ENCODE measurements around the gene SRR.
"Not testable (repeated sequence)": the region's sequence is repeated elsewhere in the genome, so short reads cannot be mapped to it uniquely, and the experiment has no call there.

SRR gene

GRCh38 chr17:2289878-2290478, 13.8 kb upstream of the SRR start:
- DNase-seq (ENCODE audit: extremely low read depth in 1 of 2, low read depth in 1 of 2), result no peak

GRCh38 chr17:2292100-2292499, 11.7 kb upstream of the SRR start:
- no peak for DNase-seq (ENCODE audit: extremely low read depth in 1 of 2, low read depth in 1 of 2)

GRCh38 chr17:2295575-2295974, 8.2 kb upstream of the SRR start:
- no peak for DNase-seq (ENCODE audit: extremely low read depth in 1 of 2, low read depth in 1 of 2)

- DNase-seq (ENCODE audit: extremely low read depth in 1 of 2, low read depth in 1 of 2), result no peak
Measured at GRCh38 chr17:2297023-2297422, 6.7 kb upstream of the SRR start.

- DNase-seq (ENCODE audit: extremely low read depth in 1 of 2, low read depth in 1 of 2), result no peak
Measured at GRCh38 chr17:2299136-2299535, 4.6 kb upstream of the SRR start.

GRCh38 chr17:2299756-2300155, 4.0 kb upstream of the SRR start:
- DNase-seq (ENCODE audit: extremely low read depth in 1 of 2, low read depth in 1 of 2), result no peak

GRCh38 chr17:2302778-2303203, 959 bp upstream of the SRR start:
- DNase-seq (ENCODE audit: extremely low read depth in 1 of 2, low read depth in 1 of 2), result no peak

- DNase-seq (ENCODE audit: extremely low read depth in 1 of 2, low read depth in 1 of 2), result no peak
Measured at GRCh38 chr17:2304931-2305330, 1.2 kb downstream of the SRR start.

- DNase-seq (ENCODE audit: extremely low read depth in 1 of 2, low read depth in 1 of 2), result no peak
Measured at GRCh38 chr17:2309338-2310154, 5.8 kb downstream of the SRR start.

- no peak for DNase-seq (ENCODE audit: extremely low read depth in 1 of 2, low read depth in 1 of 2)
Measured at GRCh38 chr17:2312736-2313135, 9.0 kb downstream of the SRR start.

GRCh38 chr17:2316916-2317205, 13.1 kb downstream of the SRR start:
- DNase-seq (ENCODE audit: extremely low read depth in 1 of 2, low read depth in 1 of 2), result not testable (repeated sequence)

GRCh38 chr17:2317796-2318195, 14.0 kb downstream of the SRR start:
- no peak for DNase-seq (ENCODE audit: extremely low read depth in 1 of 2, low read depth in 1 of 2)

GRCh38 chr17:2319051-2319450, 15.3 kb downstream of the SRR start:
- no peak for DNase-seq (ENCODE audit: extremely low read depth in 1 of 2, low read depth in 1 of 2)

- no peak for DNase-seq (ENCODE audit: extremely low read depth in 1 of 2, low read depth in 1 of 2)
Measured at GRCh38 chr17:2321399-2321798, 17.6 kb downstream of the SRR start.

- no peak for DNase-seq (ENCODE audit: extremely low read depth in 1 of 2, low read depth in 1 of 2)
Measured at GRCh38 chr17:2323629-2324314, 20.0 kb downstream of the SRR start.

GRCh38 chr17:2331303-2331702, 27.6 kb downstream of the SRR start:
- no peak for DNase-seq (ENCODE audit: extremely low read depth in 1 of 2, low read depth in 1 of 2)

- DNase-seq (ENCODE audit: extremely low read depth in 1 of 2, low read depth in 1 of 2), result no peak
Measured at GRCh38 chr17:2335726-2336214, 32.0 kb downstream of the SRR start.

GRCh38 chr17:2336215-2336851, 32.6 kb downstream of the SRR start, which contains the start of gene TSR1:
TSR1 (minus strand) TSS chr17:2336457; CDS start chr17:2336427, 30 bp downstream.
- DNase-seq (ENCODE audit: extremely low read depth in 1 of 2, low read depth in 1 of 2), result peak; percentile 80 to 83

- DNase-seq (ENCODE audit: extremely low read depth in 1 of 2, low read depth in 1 of 2), result peak; percentile 33 to 60
Measured at GRCh38 chr17:2336852-2337543, 33.2 kb downstream of the SRR start, which contains the start of gene SGSM2. SGSM2 (plus strand) TSS chr17:2337501; CDS start chr17:2337689, 188 bp downstream.

GRCh38 chr17:2337544-2338314, 34.0 kb downstream of the SRR start:
- DNase-seq (ENCODE audit: extremely low read depth in 1 of 2, low read depth in 1 of 2), result peak; percentile 21 to 30

All from stimulated activated CD8-positive, alpha-beta memory T cell treated with anti-CD3 and anti-CD28 coated beads, Interleukin-7, amount 100 ng/mL, for 48 hours (primary cell).